Keratinocyte (primary cell): ENCODE results near the gene SETBP1. TPM values are rescaled to one million over a fixed set of nuclear protein-coding genes. Genes with fewer than 3 reads are reported as not detected.

Experiments used
- DNase-seq: peaks from one replicate; pipeline ENCODE4 v3.0.0-alpha.2; 2011; ENCODE audit warnings: low read depth, missing footprints, low spot score
- FAIRE-seq: peaks from 2 replicates; lab custom pipeline; 2011; peaks lifted over from hg19 to GRCh38; lab: Jason Lieb, UNC
- H2AFZ ChIP-seq: 2 replicates; pipeline ENCODE4 v1.6.0; 2012; ENCODE audit warnings: low read length, control low read depth, inconsistent platforms; ENCODE audit not compliant: control insufficient read depth
- H3K27ac ChIP-seq: 2 replicates; pipeline ENCODE4 v1.5.1; 2011; ENCODE audit warnings: low read length; ENCODE audit not compliant: control insufficient read depth, insufficient read depth
- H3K27me3 ChIP-seq: 3 replicates; pipeline ENCODE4 v1.6.0; 2011; ENCODE audit warnings: low read length; ENCODE audit not compliant: control insufficient read depth, insufficient read depth; ENCODE audit errors: extremely low read depth
- H3K36me3 ChIP-seq, 2 experiments: 2 replicates in 1 of 2; 3 replicates in 1 of 2; pipeline ENCODE4 v1.5.1; 2011; ENCODE audit warnings: low read length in 2 of 2, mild to moderate bottlenecking in 1 of 2; ENCODE audit not compliant: control insufficient read depth in 2 of 2, insufficient read depth in 2 of 2; ENCODE audit errors: extremely low read depth in 1 of 2
- H3K4me1 ChIP-seq: 3 replicates; pipeline ENCODE4 v1.5.1; 2011; ENCODE audit warnings: low read length; ENCODE audit not compliant: control insufficient read depth, insufficient read depth; ENCODE audit errors: extremely low read depth
- H3K4me2 ChIP-seq: 3 replicates; pipeline ENCODE4 v1.6.0; 2011; ENCODE audit warnings: low read depth, low read length; ENCODE audit not compliant: control insufficient read depth, insufficient read depth; ENCODE audit errors: extremely low read depth
- H3K4me3 ChIP-seq, 3 experiments: fragments of 200-600 bp in 1 of 3; sonication (generic) in 1 of 3; 2 replicates in 2 of 3; 3 replicates in 1 of 3; pipeline ENCODE4 v1.5.1; 2011 to 2016; ENCODE audit warnings: low read length in 3 of 3, mild to moderate bottlenecking in 3 of 3, control low read depth in 2 of 3, inconsistent platforms in 1 of 3, low read depth in 1 of 3, mixed read lengths in 1 of 3, mixed run types in 1 of 3, moderate library complexity in 1 of 3; ENCODE audit not compliant: control insufficient read depth in 2 of 3, insufficient read depth in 2 of 3; ENCODE audit errors: extremely low read depth in 1 of 3
- H3K79me2 ChIP-seq: 2 replicates; pipeline ENCODE4 v1.6.0; 2012; ENCODE audit warnings: low read length; ENCODE audit not compliant: control insufficient read depth, insufficient read depth
- H3K9ac ChIP-seq: 3 replicates; pipeline ENCODE4 v1.6.0; 2011; ENCODE audit warnings: low read length; ENCODE audit not compliant: control insufficient read depth, insufficient read depth; ENCODE audit errors: extremely low read depth
- H3K9me1 ChIP-seq: 3 replicates; pipeline ENCODE4 v1.6.0; 2011; ENCODE audit warnings: low read length; ENCODE audit not compliant: control insufficient read depth, insufficient read depth; ENCODE audit errors: extremely low read depth
- H3K9me3 ChIP-seq: 2 replicates; pipeline ENCODE4 v1.5.1; 2012; ENCODE audit warnings: low read depth, low read length; ENCODE audit not compliant: control insufficient read depth
- H4K20me1 ChIP-seq: 3 replicates; pipeline ENCODE4 v1.6.0; 2011; ENCODE audit warnings: low read length; ENCODE audit not compliant: control insufficient read depth, insufficient read depth; ENCODE audit errors: extremely low read depth
- CTCF ChIP-seq, 3 experiments: IDR thresholded peaks in 1 of 3; conservative IDR thresholded peaks in 1 of 3; optimal IDR thresholded peaks in 1 of 3; 2 replicates in 2 of 3; 3 replicates in 1 of 3; pipeline versions ENCODE3 to v1.5.1; 2011; ENCODE audit warnings: low read length in 3 of 3, mild to moderate bottlenecking in 3 of 3, moderate library complexity in 2 of 3, control low read depth in 1 of 3, inconsistent platforms in 1 of 3; ENCODE audit not compliant: insufficient read depth in 2 of 3; ENCODE audit errors: extremely low read depth in 1 of 3
- EZH2 ChIP-seq: IDR thresholded peaks from one replicate; pipeline ENCODE4 v1.6.1; 2012; ENCODE audit warnings: inconsistent platforms, mild to moderate bottlenecking, low read length, moderate library complexity
- dilution Hi-C: fragments of 300-500 bp; cut with MboI; formaldehyde crosslinking; loops from one replicate; pipeline ENCODE4 v1.7.0; 2020; ENCODE audit warnings: low sequenced_read_pairs; ENCODE audit not compliant: extremely low pct_ligation_motif_present
- polyA plus RNA-seq, 5 experiments: library from polyadenylated mRNA; depleted of rRNA in 3 of 5; stranded (reverse) in 3 of 5; stranded (forward) in 1 of 5; unstranded in 1 of 5; fragments of >200 nt; gene quantifications; 1 replicate in 1 of 5; 2 replicates in 3 of 5; 3 replicates in 1 of 5; pipeline versions ENCODE4 v1.2.1 to v1.2.3, GENCODE V29; 2011 to 2012; ENCODE audit warnings: missing spikeins in 2 of 5, low read depth in 1 of 5, low replicate concordance in 1 of 5

SETBP1 gene
- polyA plus RNA-seq, 1 donor (not counting 4 experiments of a cell fraction or from before 2014, with no cell fraction given), result 3.3 TPM

- Histone ChIP-seq H2AFZ (no peak overlapping the region), H3K9me3 (no peaks in the 10 kb centered on the region), H3K9me1 (peaks cover 2% of the 10 kb centered on the region), H3K79me2 (no peaks in the 10 kb centered on the region), H3K36me3 (peaks cover 0 to 1% of the 10 kb centered on the region in 2 experiments), H3K4me1 (peaks cover 24% of the 10 kb centered on the region), H3K9ac (no peak overlapping the region), H3K4me3 (no peak overlapping the region), H4K20me1 (no peaks in the 10 kb centered on the region), H3K27ac (no peak overlapping the region), H3K27me3 (no peaks in the 10 kb centered on the region), H3K4me2 (peak overlapping the region; percentile 31)
- DNase-seq, result peak; percentile 60
- dilution Hi-C loops, result no loop called here
- TF ChIP-seq EZH2 (no peak), CTCF (optimal IDR thresholded peaks at IDR 0.05 in 1 of 3, IDR thresholded peaks at IDR 0.05 in 1 of 3, conservative IDR thresholded peaks at IDR 0.05 in 1 of 3; ENCODE audit: extremely low read depth in 1 of 3, insufficient read depth in 2 of 3, low read length in 3 of 3) (no peak)
- FAIRE-seq, result peak; percentile 98
Observed at GRCh38 chr18:44823782-44824181, 143.1 kb downstream of the SETBP1 start.

- DNase-seq (no peak), FAIRE-seq (no peak)
- Histone ChIP-seq H3K79me2 (no peaks in the 10 kb centered on the region), H2AFZ (no peak overlapping the region), H3K4me1 (peaks cover 24% of the 10 kb centered on the region), H4K20me1 (no peaks in the 10 kb centered on the region), H3K27ac (no peak overlapping the region), H3K4me3 (no peak overlapping the region), H3K9me1 (peaks cover 2% of the 10 kb centered on the region), H3K4me2 (no peak overlapping the region), H3K9me3 (no peaks in the 10 kb centered on the region), H3K27me3 (no peaks in the 10 kb centered on the region), H3K9ac (no peak overlapping the region), H3K36me3 (peaks cover 0 to 1% of the 10 kb centered on the region in 2 experiments)
- dilution Hi-C loops, result no loop called here
- TF ChIP-seq CTCF (optimal IDR thresholded peaks at IDR 0.05 in 1 of 3, IDR thresholded peaks at IDR 0.05 in 1 of 3, conservative IDR thresholded peaks at IDR 0.05 in 1 of 3; ENCODE audit: extremely low read depth in 1 of 3, insufficient read depth in 2 of 3, low read length in 3 of 3) (no peak), EZH2 (no peak)
Observed at GRCh38 chr18:44824884-44825283, 144.2 kb downstream of the SETBP1 start.
